ENCODE results near the gene PDHB.

- TF ChIP-seq, protein P1, sequence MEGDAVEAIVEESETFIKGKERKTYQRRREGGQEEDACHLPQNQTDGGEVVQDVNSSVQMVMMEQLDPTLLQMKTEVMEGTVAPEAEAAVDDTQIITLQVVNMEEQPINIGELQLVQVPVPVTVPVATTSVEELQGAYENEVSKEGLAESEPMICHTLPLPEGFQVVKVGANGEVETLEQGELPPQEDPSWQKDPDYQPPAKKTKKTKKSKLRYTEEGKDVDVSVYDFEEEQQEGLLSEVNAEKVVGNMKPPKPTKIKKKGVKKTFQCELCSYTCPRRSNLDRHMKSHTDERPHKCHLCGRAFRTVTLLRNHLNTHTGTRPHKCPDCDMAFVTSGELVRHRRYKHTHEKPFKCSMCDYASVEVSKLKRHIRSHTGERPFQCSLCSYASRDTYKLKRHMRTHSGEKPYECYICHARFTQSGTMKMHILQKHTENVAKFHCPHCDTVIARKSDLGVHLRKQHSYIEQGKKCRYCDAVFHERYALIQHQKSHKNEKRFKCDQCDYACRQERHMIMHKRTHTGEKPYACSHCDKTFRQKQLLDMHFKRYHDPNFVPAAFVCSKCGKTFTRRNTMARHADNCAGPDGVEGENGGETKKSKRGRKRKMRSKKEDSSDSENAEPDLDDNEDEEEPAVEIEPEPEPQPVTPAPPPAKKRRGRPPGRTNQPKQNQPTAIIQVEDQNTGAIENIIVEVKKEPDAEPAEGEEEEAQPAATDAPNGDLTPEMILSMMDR (IDR thresholded peaks at IDR 0.05; ENCODE audit: low read length): no peak
- TF ChIP-seq EZH2 (IDR thresholded peaks at IDR 0.05; ENCODE audit: borderline replicate concordance, low read length): no peak
These were observed 42.3 kb downstream of the PDHB start for GRCh38 chr3:58391156-58391865.

Measured in OCI-LY1 (cell line).